ENCODE measurements around the gene ARHGAP6. TPM values are rescaled to one million over a fixed set of nuclear protein-coding genes. Genes with fewer than 3 reads are reported as not detected.

ARHGAP6 gene
- total and polyA plus RNA-seq, 2 of the 13 experiments (the other 11 are each of a cell fraction or from before 2014, with no cell fraction given) = 0.11 TPM; not detected in 1

DNA sequence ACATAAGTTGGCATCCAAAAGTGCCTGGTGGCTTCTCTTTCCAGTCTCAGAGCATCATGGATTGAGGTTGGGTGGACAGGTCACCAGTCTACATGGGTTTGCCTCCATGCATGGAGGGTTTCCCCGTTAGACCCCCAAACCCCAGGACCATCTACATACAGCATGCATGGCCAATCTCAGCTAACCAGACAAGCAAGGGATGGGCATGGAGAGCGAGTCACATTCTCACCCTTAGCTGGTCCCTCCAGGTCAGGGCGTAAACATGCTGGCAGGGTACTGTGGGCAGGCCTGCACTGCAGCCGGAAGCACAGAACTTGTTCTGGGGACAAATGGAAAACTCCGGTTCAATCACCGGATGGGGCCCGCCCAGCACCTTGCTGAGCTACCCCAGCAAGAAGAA, 517.3 kb downstream of the ARHGAP6 start:
- Histone ChIP-seq H3K4me1 (ENCODE audit: insufficient read depth, low read length) (no peaks in the 10 kb centered on the region), H3K36me3 (replicated peaks in 1 of 2; ENCODE audit: control insufficient read depth in 1 of 2, insufficient read depth in 2 of 2, low read length in 2 of 2) (no peaks in the 10 kb centered on the region), H3K9me3 (ENCODE audit: low read length) (no peaks in the 10 kb centered on the region), H3K4me2 (ENCODE audit: low read depth, low read length) (no peak overlapping the region), H4K20me1 (ENCODE audit: insufficient read depth, low read length) (no peaks in the 10 kb centered on the region), H3K79me2 (ENCODE audit: insufficient read depth, low read length) (no peaks in the 10 kb centered on the region), H2AFZ (ENCODE audit: low read length) (no peak overlapping the region), H3K9ac (ENCODE audit: insufficient read depth, low read depth, low read length) (no peak overlapping the region), H3K27me3 (ENCODE audit: control insufficient read depth in 1 of 2, insufficient read depth in 2 of 2, low read length in 2 of 2) (no peaks in the 10 kb centered on the region; a peak in 1 of 5 replicates), H3K4me3 (replicated peaks in 1 of 3; ENCODE audit: insufficient read depth in 1 of 3, low read depth in 2 of 3, low read length in 3 of 3) (no peak overlapping the region), H3K27ac (ENCODE audit: extremely low read length, insufficient read depth, low read length) (no peak overlapping the region)
- CTCF ChIA-PET (ENCODE audit: low intra/inter-chr PET ratio, low total read pairs) = no interaction called here
- TF ChIP-seq HCFC1 (IDR thresholded peaks at IDR 0.05; ENCODE audit: low read depth, low read length) (no peak), ELF1 (CRISPR knock-in tag; IDR thresholded peaks at IDR 0.05) (no peak), ZNF772 (CRISPR knock-in tag; IDR thresholded peaks at IDR 0.05) (no peak), ZKSCAN1 (IDR thresholded peaks at IDR 0.05; ENCODE audit: low read length) (no peak), ELF3 (CRISPR knock-in tag; IDR thresholded peaks at IDR 0.05) (no peak)
- TF ChIP-seq, protein P1, sequence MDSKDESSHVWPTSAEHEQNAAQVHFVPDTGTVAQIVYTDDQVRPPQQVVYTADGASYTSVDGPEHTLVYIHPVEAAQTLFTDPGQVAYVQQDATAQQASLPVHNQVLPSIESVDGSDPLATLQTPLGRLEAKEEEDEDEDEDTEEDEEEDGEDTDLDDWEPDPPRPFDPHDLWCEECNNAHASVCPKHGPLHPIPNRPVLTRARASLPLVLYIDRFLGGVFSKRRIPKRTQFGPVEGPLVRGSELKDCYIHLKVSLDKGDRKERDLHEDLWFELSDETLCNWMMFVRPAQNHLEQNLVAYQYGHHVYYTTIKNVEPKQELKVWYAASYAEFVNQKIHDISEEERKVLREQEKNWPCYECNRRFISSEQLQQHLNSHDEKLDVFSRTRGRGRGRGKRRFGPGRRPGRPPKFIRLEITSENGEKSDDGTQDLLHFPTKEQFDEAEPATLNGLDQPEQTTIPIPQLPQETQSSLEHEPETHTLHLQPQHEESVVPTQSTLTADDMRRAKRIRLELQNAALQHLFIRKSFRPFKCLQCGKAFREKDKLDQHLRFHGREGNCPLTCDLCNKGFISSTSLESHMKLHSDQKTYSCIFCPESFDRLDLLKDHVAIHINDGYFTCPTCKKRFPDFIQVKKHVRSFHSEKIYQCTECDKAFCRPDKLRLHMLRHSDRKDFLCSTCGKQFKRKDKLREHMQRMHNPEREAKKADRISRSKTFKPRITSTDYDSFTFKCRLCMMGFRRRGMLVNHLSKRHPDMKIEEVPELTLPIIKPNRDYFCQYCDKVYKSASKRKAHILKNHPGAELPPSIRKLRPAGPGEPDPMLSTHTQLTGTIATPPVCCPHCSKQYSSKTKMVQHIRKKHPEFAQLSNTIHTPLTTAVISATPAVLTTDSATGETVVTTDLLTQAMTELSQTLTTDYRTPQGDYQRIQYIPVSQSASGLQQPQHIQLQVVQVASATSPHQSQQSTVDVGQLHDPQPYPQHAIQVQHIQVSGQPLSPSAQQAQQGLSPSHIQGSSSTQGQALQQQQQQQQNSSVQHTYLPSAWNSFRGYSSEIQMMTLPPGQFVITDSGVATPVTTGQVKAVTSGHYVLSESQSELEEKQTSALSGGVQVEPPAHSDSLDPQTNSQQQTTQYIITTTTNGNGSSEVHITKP (CRISPR knock-in tag; IDR thresholded peaks at IDR 0.05; ENCODE audit: low read depth) = no peak
- no peak for DNase-seq (ENCODE audit: low spot score)
- no TSS peak for BruUV-seq (replicated peaks)
- FAIRE-seq = no peak
- intact Hi-C loops (cut with micrococcal nuclease; ENCODE audit: unreplicated experiment) = loop anchor here (10.0 kb wide), 1 partner anchor 236 kb away; no protein-coding TSS in a partner anchor
- in situ Hi-C loops (cut with HindIII; ENCODE audit: extremely low pct_ligation_motif_present, low pct_unique_long_range_greater_than_20kb) = loop anchor here (25.0 kb wide), 1 partner anchor 614 kb away; the partner anchor contains the start of gene MSL3
- POLR2A ChIA-PET = no interaction called here
- 40% methylated on average over 2 of the region's 7 CpGs for WGBS (ENCODE audit: low lambda C conversion rate)
- no peak for ATAC-seq

Measured in HepG2 (cell line).